KMS-11 (cell line): ENCODE measurements around the gene KRT6A.

ENCODE experiments used
- H2AFZ ChIP-seq: fragments of 200-600 bp; sonication (generic); 2 replicates; pipeline ENCODE4 v1.6.1; 2016; ENCODE audit warnings: antibody characterized with exemption, mixed run types, low read depth
- H3K27ac ChIP-seq: fragments of 200-600 bp; sonication (generic); 2 replicates; pipeline ENCODE4 v1.6.1; 2016; ENCODE audit warnings: mild to moderate bottlenecking, mixed run types
- H3K27me3 ChIP-seq: fragments of 200-600 bp; sonication (generic); 2 replicates; pipeline ENCODE4 v1.6.1; 2017; ENCODE audit warnings: mild to moderate bottlenecking, low read depth, mixed run types, moderate library complexity; ENCODE audit not compliant: insufficient read depth
- H3K36me3 ChIP-seq: fragments of 200-600 bp; sonication (generic); 2 replicates; pipeline ENCODE4 v1.6.1; 2017; ENCODE audit warnings: mild to moderate bottlenecking, mixed run types; ENCODE audit not compliant: insufficient read depth
- H3K4me1 ChIP-seq: fragments of 200-600 bp; sonication (generic); 2 replicates; pipeline ENCODE4 v1.6.1; 2016; ENCODE audit warnings: mild to moderate bottlenecking, low read depth, mixed run types; ENCODE audit not compliant: poor library complexity, severe bottlenecking
- H3K4me2 ChIP-seq: fragments of 200-600 bp; sonication (generic); 2 replicates; pipeline ENCODE4 v1.7.0; 2016; ENCODE audit warnings: mild to moderate bottlenecking, mixed run types
- H3K4me3 ChIP-seq: fragments of 200-600 bp; sonication (generic); IDR thresholded peaks from 2 replicates; pipeline ENCODE4 v1.6.1; 2017; ENCODE audit warnings: low read depth, low read length, mixed read lengths; ENCODE audit not compliant: insufficient read depth
- H3K79me2 ChIP-seq: fragments of 200-600 bp; sonication (generic); 2 replicates; pipeline ENCODE4 v1.6.1; 2016; ENCODE audit warnings: low read depth, mixed run types; ENCODE audit not compliant: insufficient read depth
- H3K9ac ChIP-seq: fragments of 200-600 bp; sonication (generic); 2 replicates; pipeline ENCODE4 v1.6.1; 2016; ENCODE audit warnings: mild to moderate bottlenecking, mixed run types
- H4K20me1 ChIP-seq: fragments of 200-600 bp; sonication (generic); 2 replicates; pipeline ENCODE4 v1.6.1; 2016; ENCODE audit warnings: mild to moderate bottlenecking, mixed run types; ENCODE audit not compliant: insufficient read depth
- CTCF ChIP-seq: fragments of 200-600 bp; sonication (generic); conservative IDR thresholded peaks from 2 replicates; pipeline ENCODE4 v1.6.1; 2017; ENCODE audit warnings: low read depth, mild to moderate bottlenecking, antibody characterized with exemption, low read length, moderate library complexity, mixed read lengths

KRT6A gene

GRCh38 chr12:52530366-52530765 lies 37.3 kb upstream of the KRT6A start:
- no peak overlapping the region for H3K4me3 ChIP-seq
- H3K36me3 ChIP-seq: no peaks in the 10 kb centered on the region
- no peak for TF ChIP-seq CTCF
- H2AFZ ChIP-seq: no peak overlapping the region
- no peak overlapping the region for H3K9ac ChIP-seq
- H3K79me2 ChIP-seq: no peaks in the 10 kb centered on the region
- no peak overlapping the region for H3K27ac ChIP-seq
- no peak overlapping the region for H3K4me2 ChIP-seq
- no peaks in the 10 kb centered on the region for H4K20me1 ChIP-seq
- no peaks in the 10 kb centered on the region for H3K4me1 ChIP-seq
- H3K27me3 ChIP-seq: peaks cover 14% of the 10 kb centered on the region

GRCh38 chr12:52529846-52530245 lies 36.8 kb upstream of the KRT6A start:
- Histone ChIP-seq H3K27ac (no peak overlapping the region), H3K27me3 (peaks cover 12% of the 10 kb centered on the region), H3K4me3 (no peak overlapping the region), H3K4me2 (no peak overlapping the region), H3K36me3 (no peaks in the 10 kb centered on the region), H3K4me1 (no peaks in the 10 kb centered on the region), H4K20me1 (no peaks in the 10 kb centered on the region), H3K79me2 (no peaks in the 10 kb centered on the region), H3K9ac (no peak overlapping the region), H2AFZ (no peak overlapping the region)
- TF ChIP-seq CTCF: no peak

- Histone ChIP-seq H4K20me1 (no peaks in the 10 kb centered on the region), H3K36me3 (no peaks in the 10 kb centered on the region), H3K4me3 (no peak overlapping the region), H2AFZ (no peak overlapping the region), H3K79me2 (no peaks in the 10 kb centered on the region), H3K4me2 (no peak overlapping the region), H3K9ac (no peak overlapping the region), H3K27me3 (peaks cover 13% of the 10 kb centered on the region), H3K27ac (no peak overlapping the region), H3K4me1 (no peaks in the 10 kb centered on the region)
- no peak for TF ChIP-seq CTCF
Measured at GRCh38 chr12:52529417-52529816, 36.4 kb upstream of the KRT6A start.

GRCh38 chr12:52528641-52529143 lies 35.6 kb upstream of the KRT6A start:
- no peak for TF ChIP-seq CTCF
- H3K27me3 ChIP-seq: peaks cover 19% of the 10 kb centered on the region
- H3K4me2 ChIP-seq: no peak overlapping the region
- no peak overlapping the region for H3K9ac ChIP-seq
- no peaks in the 10 kb centered on the region for H3K79me2 ChIP-seq
- H3K36me3 ChIP-seq: no peaks in the 10 kb centered on the region
- H3K4me1 ChIP-seq: no peaks in the 10 kb centered on the region
- no peaks in the 10 kb centered on the region for H4K20me1 ChIP-seq
- no peak overlapping the region for H2AFZ ChIP-seq
- H3K4me3 ChIP-seq: no peak overlapping the region
- H3K27ac ChIP-seq: no peak overlapping the region
